Stomach smooth muscle (tissue), 2 donors: ENCODE results near the gene RNF114.
A peak's percentile ranks its signal among the peaks of the same experiment; 100 is the strongest.

Experiments used
- H3K27ac ChIP-seq: one replicate; pipeline ENCODE4 v1.7.0; 2013; ENCODE audit warnings: mild to moderate bottlenecking, low read length, inconsistent platforms
- H3K27me3 ChIP-seq, 2 donors: one replicate each; pipeline ENCODE4 v1.7.0; 2013; ENCODE audit warnings: low read length in 2 of 2; ENCODE audit not compliant: insufficient read depth in 2 of 2, control insufficient read depth in 1 of 2
- H3K36me3 ChIP-seq, 2 donors: one replicate each; pipeline ENCODE4 v1.7.0; 2013; ENCODE audit warnings: low read length in 2 of 2; ENCODE audit not compliant: control insufficient read depth in 2 of 2, insufficient read depth in 2 of 2
- H3K4me1 ChIP-seq: one replicate; pipeline ENCODE4 v1.7.0; 2013; ENCODE audit warnings: low read length; ENCODE audit not compliant: control insufficient read depth, insufficient read depth
- H3K4me3 ChIP-seq, 2 donors: one replicate each; pipeline ENCODE4 v1.7.0; 2013; ENCODE audit warnings: low read length in 2 of 2
- H3K9ac ChIP-seq, 2 donors: one replicate each; pipeline ENCODE4 v1.7.0; 2013; ENCODE audit warnings: low read length in 2 of 2, mild to moderate bottlenecking in 1 of 2
- H3K9me3 ChIP-seq, 2 donors: one replicate each; pipeline ENCODE4 v1.7.0; 2013; ENCODE audit warnings: low read length in 2 of 2; ENCODE audit not compliant: control insufficient read depth in 2 of 2
- donor health status: healthy.
- donor health status: Pancreatic carcinoma.

The RNF114 gene

DNA sequence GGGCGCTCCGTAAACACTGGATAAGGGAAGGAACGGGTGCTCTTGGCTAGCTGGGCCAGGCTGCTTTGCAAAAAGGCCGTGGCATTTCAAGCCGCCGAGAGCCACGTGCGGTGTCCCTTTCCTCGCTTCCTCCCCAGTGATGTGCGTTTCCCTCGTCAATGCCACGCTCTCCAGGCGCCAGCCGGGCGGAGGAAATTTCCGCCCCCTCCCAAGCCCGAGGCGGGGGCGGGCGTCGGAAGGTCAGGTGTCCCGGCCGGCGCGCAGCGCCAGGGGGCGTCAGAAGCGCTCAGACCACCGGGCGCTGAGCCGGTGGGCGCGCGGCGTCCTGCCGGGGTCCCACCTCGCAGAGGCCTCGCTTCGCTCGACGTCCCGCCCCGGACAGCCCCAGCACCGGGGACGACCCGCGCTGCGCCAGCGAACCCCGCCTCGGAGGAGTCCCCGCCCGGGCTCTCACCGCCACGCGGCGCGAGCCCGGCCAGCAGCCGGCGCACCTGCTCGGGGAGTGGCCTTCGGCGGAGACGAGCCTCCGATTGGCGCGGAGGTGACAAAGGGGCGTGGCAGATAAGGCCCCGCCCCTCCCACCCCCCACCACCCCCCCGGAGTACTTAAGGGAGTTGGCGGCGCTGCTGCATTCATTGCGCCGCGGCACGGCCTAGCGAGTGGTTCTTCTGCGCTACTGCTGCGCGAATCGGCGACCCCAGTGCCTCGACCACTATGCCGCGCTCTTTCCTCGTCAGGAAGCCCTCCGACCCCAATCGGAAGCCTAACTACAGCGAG, 46.3 kb downstream of the RNF114 start, which contains the start of gene SNAI1:
Gene SNAI1 (plus strand): TSS at position 635 of the 777 bp plus-strand sequence. CDS start 80 bp downstream, at position 715.
- H3K9ac ChIP-seq, result peak within 1 kb of the TSS; percentile 74 to 84
- H3K27ac ChIP-seq, result no peak within 1 kb of the TSS
- peak within 1 kb of the TSS; percentile 78 to 83 for H3K4me3 ChIP-seq
- H3K27me3 ChIP-seq, result no peaks in the 10 kb centered on the region
- peaks cover 43% of the 10 kb centered on the region for H3K4me1 ChIP-seq
- H3K9me3 ChIP-seq, result no peaks in the 10 kb centered on the region
- H3K36me3 ChIP-seq, result no peaks in the 10 kb centered on the region

DNA sequence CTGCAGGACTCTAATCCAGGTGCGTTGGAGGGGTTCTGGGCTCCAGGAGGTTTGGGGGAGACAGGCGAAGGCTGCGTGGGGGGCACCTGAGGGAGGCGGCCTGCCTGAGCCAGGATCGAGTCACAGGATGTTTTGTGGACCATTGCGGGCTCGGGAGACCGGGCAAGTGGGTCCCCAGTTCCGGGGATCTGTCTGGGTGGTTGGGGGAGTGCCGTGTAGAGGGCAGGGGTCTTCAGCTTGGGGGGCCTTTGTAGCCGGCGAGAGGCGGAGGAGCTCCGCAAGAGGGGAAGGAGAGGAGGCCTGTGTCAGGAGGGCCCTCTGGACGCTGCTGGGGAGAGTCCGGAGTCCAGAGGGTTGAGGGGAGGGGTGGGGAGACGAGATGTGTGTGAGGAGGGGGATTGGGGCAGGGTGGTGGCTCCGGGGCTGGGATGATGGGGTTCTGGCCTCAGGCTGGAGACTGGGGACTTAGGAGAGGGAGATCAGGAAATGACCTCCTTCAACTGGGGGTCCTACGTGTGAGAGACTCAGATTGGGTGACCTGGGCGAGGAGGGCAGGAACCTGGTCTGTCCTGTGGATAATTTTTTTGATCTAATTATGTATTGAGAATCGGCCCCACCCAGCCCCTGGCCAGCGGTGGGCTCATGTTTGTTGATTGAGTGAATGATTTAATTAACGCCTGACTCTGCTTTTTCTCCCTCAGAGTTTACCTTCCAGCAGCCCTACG, 47.1 kb downstream of the RNF114 start:
- Histone ChIP-seq H3K4me3 (peak overlapping the region; percentile 78 to 83), H3K4me1 (peaks cover 43% of the 10 kb centered on the region), H3K36me3 (no peaks in the 10 kb centered on the region), H3K27me3 (no peaks in the 10 kb centered on the region), H3K9me3 (no peaks in the 10 kb centered on the region), H3K9ac (peak overlapping the region; percentile 74 to 84), H3K27ac (no peak overlapping the region)

DNA sequence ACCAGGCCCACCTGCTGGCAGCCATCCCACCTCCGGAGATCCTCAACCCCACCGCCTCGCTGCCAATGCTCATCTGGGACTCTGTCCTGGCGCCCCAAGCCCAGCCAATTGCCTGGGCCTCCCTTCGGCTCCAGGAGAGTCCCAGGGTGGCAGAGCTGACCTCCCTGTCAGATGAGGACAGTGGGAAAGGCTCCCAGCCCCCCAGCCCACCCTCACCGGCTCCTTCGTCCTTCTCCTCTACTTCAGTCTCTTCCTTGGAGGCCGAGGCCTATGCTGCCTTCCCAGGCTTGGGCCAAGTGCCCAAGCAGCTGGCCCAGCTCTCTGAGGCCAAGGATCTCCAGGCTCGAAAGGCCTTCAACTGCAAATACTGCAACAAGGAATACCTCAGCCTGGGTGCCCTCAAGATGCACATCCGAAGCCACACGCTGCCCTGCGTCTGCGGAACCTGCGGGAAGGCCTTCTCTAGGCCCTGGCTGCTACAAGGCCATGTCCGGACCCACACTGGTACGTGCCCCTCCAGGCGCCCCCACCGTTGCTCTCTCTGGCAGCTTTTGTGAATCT, 47.7 kb downstream of the RNF114 start:
- peak overlapping the region; percentile 74 to 84 for H3K9ac ChIP-seq
- no peaks in the 10 kb centered on the region for H3K36me3 ChIP-seq
- peaks cover 42% of the 10 kb centered on the region for H3K4me1 ChIP-seq
- H3K9me3 ChIP-seq, result no peaks in the 10 kb centered on the region
- peak overlapping the region; percentile 78 to 83 for H3K4me3 ChIP-seq
- H3K27ac ChIP-seq, result peak overlapping the region; percentile 11
- H3K27me3 ChIP-seq, result no peaks in the 10 kb centered on the region

- peak overlapping the region; percentile 78 to 83 for H3K4me3 ChIP-seq
Observed at GRCh38 chr20:49984426-49985153, 48.4 kb downstream of the RNF114 start.

DNA sequence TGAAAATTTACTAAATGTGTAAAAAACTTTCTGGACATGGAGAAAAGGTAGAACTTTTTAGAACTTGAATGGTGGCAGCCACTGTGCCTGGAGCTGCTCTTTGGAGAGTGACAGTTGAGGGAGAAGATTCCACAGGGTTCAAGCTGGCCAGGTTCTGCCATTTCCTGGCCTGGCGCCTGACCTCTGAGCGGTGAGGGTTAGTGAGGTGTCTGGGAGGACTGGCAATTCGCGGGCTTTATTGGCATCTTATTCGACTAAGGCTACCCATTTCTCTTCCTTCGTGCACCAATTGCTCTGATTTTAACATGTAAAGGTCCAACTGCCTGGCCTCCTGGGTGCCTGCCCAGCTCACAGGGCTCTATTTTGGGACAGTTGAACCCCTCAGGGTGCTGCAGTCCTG, 49.0 kb downstream of the RNF114 start:
- Histone ChIP-seq H3K27me3 (no peaks in the 10 kb centered on the region), H3K36me3 (no peaks in the 10 kb centered on the region), H3K9me3 (no peaks in the 10 kb centered on the region), H3K4me3 (peak overlapping the region; percentile 78 to 83), H3K27ac (no peak overlapping the region), H3K4me1 (peaks cover 49% of the 10 kb centered on the region), H3K9ac (no peak overlapping the region)

More at GRCh38 chr20:49984426-49985153, 48.4 kb downstream of the RNF114 start:
- Histone ChIP-seq H3K9ac (peak overlapping the region in 1 of 2 donors; percentile 84), H3K4me1 (peaks cover 44% of the 10 kb centered on the region), H3K27ac (peak overlapping the region; percentile 11), H3K9me3 (no peaks in the 10 kb centered on the region), H3K27me3 (no peaks in the 10 kb centered on the region), H3K36me3 (no peaks in the 10 kb centered on the region)

GRCh38 chr20:49985617-49986016, 49.4 kb downstream of the RNF114 start:
- H3K27me3 ChIP-seq, result no peaks in the 10 kb centered on the region
- H3K4me1 ChIP-seq, result peaks cover 54% of the 10 kb centered on the region
- H3K9me3 ChIP-seq, result no peaks in the 10 kb centered on the region
- H3K27ac ChIP-seq, result no peak overlapping the region
- H3K4me3 ChIP-seq, result peak overlapping the region in 1 of 2 donors; percentile 83
- no peaks in the 10 kb centered on the region for H3K36me3 ChIP-seq
- no peak overlapping the region for H3K9ac ChIP-seq

GRCh38 chr20:49986049-49986448, 49.9 kb downstream of the RNF114 start:
- peaks cover 55% of the 10 kb centered on the region for H3K4me1 ChIP-seq
- H3K9me3 ChIP-seq, result no peaks in the 10 kb centered on the region
- H3K27me3 ChIP-seq, result no peaks in the 10 kb centered on the region
- peak overlapping the region; percentile 15 to 17 for H3K4me3 ChIP-seq
- no peak overlapping the region for H3K9ac ChIP-seq
- no peak overlapping the region for H3K27ac ChIP-seq
- no peaks in the 10 kb centered on the region for H3K36me3 ChIP-seq

DNA sequence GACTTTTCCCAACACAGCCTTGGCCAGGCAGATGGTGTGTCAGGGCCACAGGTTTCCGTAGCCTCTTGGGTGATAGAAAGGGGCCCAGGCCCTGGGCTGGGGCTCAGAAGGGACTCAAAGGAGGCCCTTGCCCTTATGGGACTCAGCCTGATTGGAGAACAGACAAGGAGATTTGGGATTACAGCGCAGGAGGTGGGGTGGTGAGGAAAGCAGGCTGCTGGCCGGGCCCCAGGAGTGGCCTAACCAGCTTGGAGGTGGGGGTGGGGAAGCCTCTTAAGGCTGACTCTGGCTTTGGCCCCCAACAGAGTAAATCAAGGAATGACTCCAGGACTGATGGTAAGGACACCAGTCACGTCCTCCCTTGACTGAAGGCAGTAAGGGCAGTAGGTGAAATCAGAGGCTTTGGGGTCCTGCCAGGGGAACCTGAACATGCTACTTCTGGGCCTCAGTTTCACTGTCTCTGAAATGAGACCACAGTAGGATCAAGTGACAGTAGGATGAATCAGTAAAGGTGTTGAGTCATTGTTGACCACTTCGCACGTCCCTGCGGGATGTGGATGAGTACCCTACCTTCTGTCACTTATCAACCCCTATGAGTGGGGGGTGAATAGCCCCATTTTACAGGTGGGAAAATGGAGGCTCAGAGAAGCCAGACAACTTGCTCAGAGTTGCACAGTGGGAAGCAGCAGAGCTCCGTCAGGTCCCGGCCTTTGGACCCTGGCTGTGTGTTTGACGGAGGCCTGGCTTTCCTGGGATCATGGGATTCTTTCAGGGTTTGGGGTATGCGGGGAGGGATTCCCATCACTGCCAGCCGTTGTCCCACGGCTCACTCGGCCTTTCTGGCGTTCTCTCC, 51.0 kb downstream of the RNF114 start:
- H3K27ac ChIP-seq, result no peak overlapping the region

GRCh38 chr20:49987868-49988690, 51.9 kb downstream of the RNF114 start:
- H3K27ac ChIP-seq, result peak overlapping the region; percentile 64

More for the DNA sequence above, 51.0 kb downstream of the RNF114 start:
- Histone ChIP-seq H3K9ac (no peak overlapping the region), H3K9me3 (no peaks in the 10 kb centered on the region), H3K27me3 (no peaks in the 10 kb centered on the region), H3K4me3 (no peak overlapping the region), H3K4me1 (peaks cover 49% of the 10 kb centered on the region), H3K36me3 (no peaks in the 10 kb centered on the region)

More at GRCh38 chr20:49987868-49988690, 51.9 kb downstream of the RNF114 start:
- Histone ChIP-seq H3K9ac (no peak overlapping the region), H3K27me3 (no peaks in the 10 kb centered on the region), H3K4me3 (no peak overlapping the region), H3K36me3 (no peaks in the 10 kb centered on the region), H3K9me3 (no peaks in the 10 kb centered on the region), H3K4me1 (peaks cover 42% of the 10 kb centered on the region)
